ENCODE data around the gene ADORA2B.
"Not testable (repeated sequence)": the region's sequence is repeated elsewhere in the genome, so short reads cannot be mapped to it uniquely, and the experiment has no call there.

DNA sequence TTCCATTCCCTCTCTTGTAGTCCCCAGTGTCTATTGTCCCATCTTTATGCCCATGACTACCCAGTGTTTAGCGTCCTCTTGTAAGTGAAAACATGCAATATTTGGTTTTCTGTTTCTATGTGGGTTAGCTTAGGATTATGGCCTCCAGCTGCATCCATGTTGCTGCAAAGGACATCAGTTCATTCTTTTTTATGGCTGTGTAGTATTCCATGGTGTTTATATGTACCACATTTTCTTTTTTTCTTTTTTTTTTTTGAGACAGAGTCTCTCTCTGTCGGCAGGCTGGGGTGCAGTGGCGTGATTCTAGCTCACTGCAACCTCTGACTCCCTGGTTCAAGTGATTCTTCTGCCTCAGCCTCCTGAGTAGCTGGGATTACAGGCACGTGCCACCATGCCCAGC, 45.3 kb upstream of the ADORA2B start:
- TF ChIP-seq, protein P1, sequence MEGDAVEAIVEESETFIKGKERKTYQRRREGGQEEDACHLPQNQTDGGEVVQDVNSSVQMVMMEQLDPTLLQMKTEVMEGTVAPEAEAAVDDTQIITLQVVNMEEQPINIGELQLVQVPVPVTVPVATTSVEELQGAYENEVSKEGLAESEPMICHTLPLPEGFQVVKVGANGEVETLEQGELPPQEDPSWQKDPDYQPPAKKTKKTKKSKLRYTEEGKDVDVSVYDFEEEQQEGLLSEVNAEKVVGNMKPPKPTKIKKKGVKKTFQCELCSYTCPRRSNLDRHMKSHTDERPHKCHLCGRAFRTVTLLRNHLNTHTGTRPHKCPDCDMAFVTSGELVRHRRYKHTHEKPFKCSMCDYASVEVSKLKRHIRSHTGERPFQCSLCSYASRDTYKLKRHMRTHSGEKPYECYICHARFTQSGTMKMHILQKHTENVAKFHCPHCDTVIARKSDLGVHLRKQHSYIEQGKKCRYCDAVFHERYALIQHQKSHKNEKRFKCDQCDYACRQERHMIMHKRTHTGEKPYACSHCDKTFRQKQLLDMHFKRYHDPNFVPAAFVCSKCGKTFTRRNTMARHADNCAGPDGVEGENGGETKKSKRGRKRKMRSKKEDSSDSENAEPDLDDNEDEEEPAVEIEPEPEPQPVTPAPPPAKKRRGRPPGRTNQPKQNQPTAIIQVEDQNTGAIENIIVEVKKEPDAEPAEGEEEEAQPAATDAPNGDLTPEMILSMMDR (IDR thresholded peaks at IDR 0.05) = not testable (repeated sequence)
- TF ChIP-seq ZFX (IDR thresholded peaks at IDR 0.05; ENCODE audit: borderline replicate concordance) = not testable (repeated sequence)

Measured in 22Rv1 (cell line).